Type B pancreatic cell (in vitro differentiated cells): Measurements from ENCODE around the gene PPIL3. TPM values are rescaled to one million over a fixed set of nuclear protein-coding genes. Genes with fewer than 3 reads are reported as not detected.
A peak's percentile ranks its signal among the peaks of the same experiment; 100 is the strongest.

Source experiments
- DNase-seq: peaks from one replicate; pipeline ENCODE4 v3.0.0; 2021; ENCODE audit warnings: mixed read lengths; ENCODE audit not compliant: unreplicated experiment; ENCODE audit errors: extremely low spot score
- H3K27ac Mint-ChIP-seq: 2 replicates; pipeline ENCODE4 v1.8.0; 2021; ENCODE audit warnings: mild to moderate bottlenecking, mixed read lengths
- H3K27me3 Mint-ChIP-seq: 2 replicates; pipeline ENCODE4 v1.8.0; 2021; ENCODE audit warnings: mixed read lengths
- H3K36me3 Mint-ChIP-seq: 2 replicates; pipeline ENCODE4 v1.8.0; 2021; ENCODE audit warnings: mixed read lengths
- H3K4me1 Mint-ChIP-seq: one replicate; pipeline ENCODE4 v1.8.0; 2021; ENCODE audit warnings: mixed read lengths; ENCODE audit not compliant: unreplicated experiment
- H3K4me3 Mint-ChIP-seq: 2 replicates; pipeline ENCODE4 v1.8.0; 2021; ENCODE audit warnings: mild to moderate bottlenecking, mixed read lengths
- H3K9me3 Mint-ChIP-seq: 2 replicates; pipeline ENCODE4 v1.8.0; 2021; ENCODE audit warnings: mixed read lengths
- total RNA-seq: library from RNA; stranded (reverse); gene quantifications from 2 replicates; pipeline ENCODE4 v1.2.1, GENCODE V29; 2021; ENCODE audit warnings: low replicate concordance
- TF ChIP-seq, protein P1 (sequence below): fragments of 200-600 bp; sonication (generic); conservative IDR thresholded peaks from 2 replicates; pipeline ENCODE4 v1.5.0; 2021; ENCODE audit warnings: antibody characterized with exemption, mild to moderate bottlenecking

The PPIL3 gene
- total RNA-seq, 1 donor from 2014 or later = 47.2 TPM

DNA sequence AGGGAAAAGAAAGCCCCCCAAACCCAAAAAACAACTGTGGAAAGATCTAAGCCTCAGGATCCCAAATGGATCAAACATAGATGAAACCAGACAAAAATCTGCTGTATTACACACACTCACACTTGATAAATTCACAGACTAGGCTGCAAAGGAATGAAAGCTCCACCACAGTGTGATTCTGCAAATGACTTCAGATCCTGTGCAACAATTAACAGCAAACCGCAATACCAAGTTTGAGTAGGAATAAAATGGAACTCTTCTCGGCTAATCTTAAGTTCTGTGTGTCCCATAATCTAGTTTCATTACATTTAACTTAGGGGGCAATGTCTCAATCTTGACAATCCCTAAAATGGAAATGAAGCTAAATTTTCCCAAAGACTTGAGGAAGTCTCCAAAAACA is 36.3 kb downstream of the PPIL3 start:
- H3K4me1 Mint-ChIP-seq = no peaks in the 10 kb centered on the region
- no peak for DNase-seq
- H3K27me3 Mint-ChIP-seq = no peaks in the 10 kb centered on the region
- H3K4me3 Mint-ChIP-seq = no peak overlapping the region
- TF ChIP-seq, protein P1, sequence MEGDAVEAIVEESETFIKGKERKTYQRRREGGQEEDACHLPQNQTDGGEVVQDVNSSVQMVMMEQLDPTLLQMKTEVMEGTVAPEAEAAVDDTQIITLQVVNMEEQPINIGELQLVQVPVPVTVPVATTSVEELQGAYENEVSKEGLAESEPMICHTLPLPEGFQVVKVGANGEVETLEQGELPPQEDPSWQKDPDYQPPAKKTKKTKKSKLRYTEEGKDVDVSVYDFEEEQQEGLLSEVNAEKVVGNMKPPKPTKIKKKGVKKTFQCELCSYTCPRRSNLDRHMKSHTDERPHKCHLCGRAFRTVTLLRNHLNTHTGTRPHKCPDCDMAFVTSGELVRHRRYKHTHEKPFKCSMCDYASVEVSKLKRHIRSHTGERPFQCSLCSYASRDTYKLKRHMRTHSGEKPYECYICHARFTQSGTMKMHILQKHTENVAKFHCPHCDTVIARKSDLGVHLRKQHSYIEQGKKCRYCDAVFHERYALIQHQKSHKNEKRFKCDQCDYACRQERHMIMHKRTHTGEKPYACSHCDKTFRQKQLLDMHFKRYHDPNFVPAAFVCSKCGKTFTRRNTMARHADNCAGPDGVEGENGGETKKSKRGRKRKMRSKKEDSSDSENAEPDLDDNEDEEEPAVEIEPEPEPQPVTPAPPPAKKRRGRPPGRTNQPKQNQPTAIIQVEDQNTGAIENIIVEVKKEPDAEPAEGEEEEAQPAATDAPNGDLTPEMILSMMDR = no peak
- peaks cover 42% of the 10 kb centered on the region for H3K36me3 Mint-ChIP-seq
- no peaks in the 10 kb centered on the region for H3K9me3 Mint-ChIP-seq
- no peak overlapping the region for H3K27ac Mint-ChIP-seq

DNA sequence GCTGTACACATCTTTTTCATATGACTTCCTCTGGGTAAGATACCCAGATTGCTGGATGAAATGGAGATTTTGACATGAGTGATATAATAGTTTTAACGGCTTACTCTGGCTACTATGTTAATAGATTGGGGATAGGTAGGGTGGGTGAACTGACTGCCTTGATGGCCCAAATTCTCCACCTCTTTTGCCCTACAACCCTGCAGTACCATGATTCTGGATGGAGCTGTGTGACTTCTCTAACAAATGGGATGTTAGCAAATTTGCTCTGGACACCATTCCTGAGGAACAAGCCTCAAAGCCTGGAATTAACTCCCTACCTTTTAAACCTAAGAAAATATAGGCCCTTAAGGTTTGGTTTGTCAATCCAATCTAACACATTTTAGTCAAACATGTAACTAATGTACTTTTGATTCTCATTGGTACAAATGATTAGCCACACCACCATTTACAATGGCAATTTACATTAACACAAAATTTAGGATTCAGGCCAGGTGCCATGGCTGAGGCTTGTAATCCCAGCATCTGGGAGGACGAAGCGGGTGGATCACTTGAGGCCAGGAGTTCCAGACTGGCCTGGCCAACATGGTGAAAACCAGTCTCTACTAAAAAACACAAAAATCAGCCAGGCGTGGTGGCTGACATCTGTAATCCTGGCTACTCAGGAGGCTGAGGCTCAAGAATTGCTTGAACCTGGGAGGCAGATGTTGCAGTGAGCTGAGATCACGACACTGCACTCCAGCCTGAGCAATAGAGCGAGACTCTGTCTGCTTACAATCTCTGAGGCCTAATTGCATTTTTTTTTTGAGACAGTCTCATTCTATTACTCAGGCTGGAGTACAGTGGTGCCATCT is 37.3 kb downstream of the PPIL3 start:
- DNase-seq = no peak
- H3K27ac Mint-ChIP-seq = no peak overlapping the region
- no peak overlapping the region for H3K4me3 Mint-ChIP-seq
- no peaks in the 10 kb centered on the region for H3K9me3 Mint-ChIP-seq
- peaks cover 36% of the 10 kb centered on the region for H3K36me3 Mint-ChIP-seq
- no peaks in the 10 kb centered on the region for H3K4me1 Mint-ChIP-seq
- TF ChIP-seq, protein P1 = no peak
- H3K27me3 Mint-ChIP-seq = no peaks in the 10 kb centered on the region

DNA sequence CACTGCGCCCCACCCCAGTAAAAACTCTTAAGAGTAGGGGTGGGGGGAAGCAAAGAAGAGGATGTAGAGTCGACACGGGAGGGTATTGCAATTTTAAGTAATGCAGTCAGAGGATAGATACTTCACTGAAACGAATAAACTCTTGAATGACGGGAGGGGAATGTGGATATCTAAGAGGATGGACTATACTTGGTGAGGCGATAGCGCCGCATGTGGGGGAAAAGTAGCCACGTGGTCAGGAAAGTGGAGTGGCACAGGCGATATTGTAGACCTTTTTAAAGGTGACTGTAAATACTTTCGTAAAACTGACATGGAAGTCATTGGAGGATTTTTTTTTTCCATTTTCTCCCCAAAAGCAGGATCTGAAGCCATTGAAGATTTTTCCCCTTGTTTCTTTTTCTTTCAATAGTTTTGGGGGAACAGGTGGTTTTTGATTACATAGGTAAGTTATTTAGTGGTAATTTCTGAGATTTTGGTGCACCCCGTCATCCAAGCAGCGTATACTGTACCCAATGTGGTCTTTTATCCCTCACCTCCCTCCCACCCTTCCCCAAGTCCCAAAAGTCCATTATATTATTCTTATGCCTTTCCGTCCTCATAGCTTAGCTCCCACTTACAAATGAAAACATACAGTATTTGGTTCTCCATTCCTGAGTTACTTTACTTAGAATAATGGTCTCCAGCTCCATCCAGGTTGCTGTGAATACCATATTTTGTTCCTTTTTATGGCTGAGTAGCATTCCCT is 38.2 kb downstream of the PPIL3 start:
- H3K27ac Mint-ChIP-seq = peak overlapping the region; percentile 25
- TF ChIP-seq, protein P1 = no peak
- H3K4me1 Mint-ChIP-seq = no peaks in the 10 kb centered on the region
- no peaks in the 10 kb centered on the region for H3K27me3 Mint-ChIP-seq
- H3K9me3 Mint-ChIP-seq = no peaks in the 10 kb centered on the region
- H3K36me3 Mint-ChIP-seq = peaks cover 32% of the 10 kb centered on the region
- H3K4me3 Mint-ChIP-seq = no peak overlapping the region
- DNase-seq = no peak

DNA sequence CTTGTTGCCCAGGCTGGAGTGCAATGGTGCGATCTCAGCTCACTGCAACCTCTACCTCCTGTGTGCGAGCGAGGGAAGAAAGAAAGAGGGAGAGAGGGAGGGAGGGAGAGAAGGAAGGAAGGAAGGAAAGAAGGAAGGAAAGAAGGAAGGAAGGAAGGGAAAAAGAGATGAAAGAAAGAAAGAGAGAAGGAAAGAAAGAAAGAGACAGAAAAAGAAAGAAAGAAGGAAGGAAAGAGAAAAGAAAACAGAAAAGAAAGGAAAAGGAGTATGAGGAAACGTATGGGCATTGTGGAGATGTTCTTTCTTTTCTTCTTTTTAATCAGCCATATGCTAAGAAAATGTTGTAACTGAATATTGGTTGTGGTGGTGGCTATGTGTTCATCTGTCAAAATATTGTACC is 40.9 kb downstream of the PPIL3 start:
- H3K27me3 Mint-ChIP-seq = no peaks in the 10 kb centered on the region
- TF ChIP-seq, protein P1 = no peak
- H3K9me3 Mint-ChIP-seq = no peaks in the 10 kb centered on the region
- peaks cover 22% of the 10 kb centered on the region for H3K36me3 Mint-ChIP-seq
- H3K4me3 Mint-ChIP-seq = no peak overlapping the region
- H3K4me1 Mint-ChIP-seq = no peaks in the 10 kb centered on the region
- H3K27ac Mint-ChIP-seq = no peak overlapping the region
- DNase-seq = no peak

DNA sequence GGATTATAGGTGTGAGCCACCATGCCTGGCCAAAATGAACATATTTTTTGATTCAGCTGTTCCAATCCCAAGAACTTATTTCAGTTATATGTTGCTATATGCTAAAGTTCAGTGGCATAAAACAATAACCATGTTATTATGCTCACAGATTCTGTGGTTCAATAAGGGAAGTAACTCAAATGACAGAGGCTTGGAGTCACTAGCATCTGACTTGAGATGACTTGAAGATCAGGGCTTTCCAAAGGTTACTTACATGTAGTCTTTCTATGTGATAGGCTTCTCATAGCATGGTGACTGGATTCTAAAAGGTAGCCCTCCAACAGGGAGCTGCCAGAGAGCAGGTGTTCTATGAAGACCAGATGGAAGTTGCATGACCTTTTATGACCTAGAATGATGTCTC is 41.6 kb downstream of the PPIL3 start:
- no peaks in the 10 kb centered on the region for H3K27me3 Mint-ChIP-seq
- no peak overlapping the region for H3K4me3 Mint-ChIP-seq
- H3K4me1 Mint-ChIP-seq = no peaks in the 10 kb centered on the region
- no peak for DNase-seq
- H3K9me3 Mint-ChIP-seq = no peaks in the 10 kb centered on the region
- H3K27ac Mint-ChIP-seq = no peak overlapping the region
- peaks cover 15% of the 10 kb centered on the region for H3K36me3 Mint-ChIP-seq
- TF ChIP-seq, protein P1 = no peak
